Measurements from ENCODE around the gene CAPN10.

Gene CAPN10

DNA sequence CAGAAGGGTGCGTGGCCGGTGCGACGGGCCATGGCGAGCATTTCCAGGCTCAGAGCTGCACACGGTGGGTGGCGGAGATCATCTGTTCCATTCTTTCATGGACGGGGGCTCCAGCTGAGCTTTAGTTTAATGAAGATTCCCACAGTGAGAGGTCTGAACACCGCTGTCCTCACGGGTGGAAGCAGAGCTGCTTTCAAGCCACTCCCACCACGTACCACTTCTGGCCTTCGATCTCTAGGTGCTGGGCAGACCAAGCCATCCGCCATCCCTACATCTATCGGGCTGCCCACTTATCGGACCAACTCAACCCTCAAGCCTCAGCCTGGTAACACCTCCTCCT is 57.2 kb downstream of the CAPN10 start:
- H2BK12ac ChIP-seq (ENCODE audit: low read length) = no peak overlapping the region
- no peak overlapping the region for H4K8ac ChIP-seq (ENCODE audit: low read depth, low read length)
- H3K14ac ChIP-seq (ENCODE audit: low read length) = no peak overlapping the region
- H2AK5ac ChIP-seq (ENCODE audit: low read depth, low read length) = peak overlapping the region; percentile 49
- WGBS, 2 donors (ENCODE audit: extremely low coverage in 2 of 2, insufficient read length in 2 of 2, insufficient replicate concordance in 1 of 2) = no CpG with 5 or more reads among the region's 15 CpGs
- no peak overlapping the region for H3K4me3 ChIP-seq (ENCODE audit: low read length in 2 of 2)
- H3K27me3 ChIP-seq (ENCODE audit: control insufficient read depth in 3 of 3, insufficient read depth in 3 of 3, low read depth in 1 of 3, low read length in 3 of 3) = peaks cover 0 to 33% (median 0%) of the 10 kb centered on the region in 3 experiments
- H2AFZ ChIP-seq (ENCODE audit: low read length) = no peak overlapping the region
- no peak for DNase-seq (ENCODE audit: low spot score)
- no peak overlapping the region for H2BK120ac ChIP-seq (ENCODE audit: low read depth, low read length)
- H3K4me1 ChIP-seq (ENCODE audit: control insufficient read depth in 2 of 2, insufficient read depth in 1 of 2, low read depth in 1 of 2, low read length in 2 of 2) = peaks cover 4 to 9% of the 10 kb centered on the region in 2 donors
- no peak overlapping the region for H3K4ac ChIP-seq (ENCODE audit: low read length)
- no peak overlapping the region for H3K23ac ChIP-seq (ENCODE audit: low read depth, low read length, poor library complexity)
- no peak overlapping the region for H3K27ac ChIP-seq (replicated peaks; ENCODE audit: low read length)
- H2BK5ac ChIP-seq (ENCODE audit: low read length) = peak overlapping the region; percentile 79
- no peak overlapping the region for H3K4me2 ChIP-seq (ENCODE audit: insufficient read depth, low read length, poor library complexity, severe bottlenecking)
- no peaks in the 10 kb centered on the region for H3K9me3 ChIP-seq (replicated peaks in 1 of 2; ENCODE audit: control insufficient read depth in 2 of 2, insufficient read depth in 1 of 2, low read depth in 1 of 2, low read length in 2 of 2)
- no peak overlapping the region for H3K18ac ChIP-seq (ENCODE audit: low read length)
- peak overlapping the region; percentile 14 for H2BK15ac ChIP-seq (ENCODE audit: low read length)
- H3K79me1 ChIP-seq (ENCODE audit: low read depth, low read length) = peaks cover 3% of the 10 kb centered on the region
- H3K36me3 ChIP-seq (replicated peaks in 1 of 2; ENCODE audit: control insufficient read depth in 2 of 2, insufficient read depth in 2 of 2, low read length in 2 of 2) = no peaks in the 10 kb centered on the region
- peak overlapping the region; percentile 63 for H3K9ac ChIP-seq (ENCODE audit: low read depth, low read length, poor library complexity)
- H4K91ac ChIP-seq (ENCODE audit: low read depth, low read length, poor library complexity) = no peak overlapping the region

DNA sequence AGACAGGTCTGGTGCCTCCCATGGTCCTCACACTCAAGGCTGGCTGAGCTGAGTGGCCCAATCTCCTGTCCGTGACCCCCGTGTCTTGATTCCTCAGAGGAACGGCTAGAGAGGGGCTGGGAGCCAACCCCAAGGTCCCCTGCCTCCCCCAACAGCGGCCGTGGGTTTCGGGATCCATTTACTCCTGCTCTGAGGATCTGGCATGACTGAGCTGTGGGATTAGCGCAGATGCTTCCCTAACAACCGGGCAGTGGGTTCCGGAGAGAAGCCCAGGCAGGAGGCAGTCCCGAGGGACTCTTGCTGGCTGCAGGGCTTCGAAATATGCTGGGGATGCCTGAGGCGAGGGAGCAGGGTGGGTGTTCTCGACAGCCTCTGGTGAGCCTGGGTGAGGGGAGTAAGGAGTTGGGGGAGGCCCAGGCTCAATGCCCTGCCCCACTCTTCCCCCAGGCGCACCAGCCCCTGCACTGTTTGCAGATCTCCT is 57.7 kb downstream of the CAPN10 start:
- H3K36me3 ChIP-seq (replicated peaks in 1 of 2; ENCODE audit: control insufficient read depth in 2 of 2, insufficient read depth in 2 of 2, low read length in 2 of 2) = no peaks in the 10 kb centered on the region
- no peak overlapping the region for H2BK15ac ChIP-seq (ENCODE audit: low read length)
- no peaks in the 10 kb centered on the region for H3K9me3 ChIP-seq (replicated peaks in 1 of 2; ENCODE audit: control insufficient read depth in 2 of 2, insufficient read depth in 1 of 2, low read depth in 1 of 2, low read length in 2 of 2)
- H2BK5ac ChIP-seq (ENCODE audit: low read length) = peak overlapping the region; percentile 79
- H3K4ac ChIP-seq (ENCODE audit: low read length) = no peak overlapping the region
- H3K9ac ChIP-seq (ENCODE audit: low read depth, low read length, poor library complexity) = no peak overlapping the region
- H3K27ac ChIP-seq (replicated peaks; ENCODE audit: low read length) = no peak overlapping the region
- H3K4me3 ChIP-seq (ENCODE audit: low read length in 2 of 2) = no peak overlapping the region
- peaks cover 0 to 34% (median 0%) of the 10 kb centered on the region in 3 experiments for H3K27me3 ChIP-seq (ENCODE audit: control insufficient read depth in 3 of 3, insufficient read depth in 3 of 3, low read depth in 1 of 3, low read length in 3 of 3)
- H2BK120ac ChIP-seq (ENCODE audit: low read depth, low read length) = no peak overlapping the region
- no peak overlapping the region for H4K8ac ChIP-seq (ENCODE audit: low read depth, low read length)
- no peak overlapping the region for H2AFZ ChIP-seq (ENCODE audit: low read length)
- WGBS, 2 donors (ENCODE audit: extremely low coverage in 2 of 2, insufficient read length in 2 of 2, insufficient replicate concordance in 1 of 2) = no CpG with 5 or more reads among the region's 14 CpGs
- peaks cover 3% of the 10 kb centered on the region for H3K79me1 ChIP-seq (ENCODE audit: low read depth, low read length)
- no peak for DNase-seq (ENCODE audit: low spot score)
- peak overlapping the region; percentile 75 for H2BK12ac ChIP-seq (ENCODE audit: low read length)
- no peak overlapping the region for H4K91ac ChIP-seq (ENCODE audit: low read depth, low read length, poor library complexity)
- no peak overlapping the region for H3K4me2 ChIP-seq (ENCODE audit: insufficient read depth, low read length, poor library complexity, severe bottlenecking)
- H3K18ac ChIP-seq (ENCODE audit: low read length) = no peak overlapping the region
- H3K23ac ChIP-seq (ENCODE audit: low read depth, low read length, poor library complexity) = no peak overlapping the region
- H3K14ac ChIP-seq (ENCODE audit: low read length) = no peak overlapping the region
- H2AK5ac ChIP-seq (ENCODE audit: low read depth, low read length) = peak overlapping the region; percentile 15
- H3K4me1 ChIP-seq (ENCODE audit: control insufficient read depth in 2 of 2, insufficient read depth in 1 of 2, low read depth in 1 of 2, low read length in 2 of 2) = peaks cover 4 to 11% of the 10 kb centered on the region in 2 donors

DNA sequence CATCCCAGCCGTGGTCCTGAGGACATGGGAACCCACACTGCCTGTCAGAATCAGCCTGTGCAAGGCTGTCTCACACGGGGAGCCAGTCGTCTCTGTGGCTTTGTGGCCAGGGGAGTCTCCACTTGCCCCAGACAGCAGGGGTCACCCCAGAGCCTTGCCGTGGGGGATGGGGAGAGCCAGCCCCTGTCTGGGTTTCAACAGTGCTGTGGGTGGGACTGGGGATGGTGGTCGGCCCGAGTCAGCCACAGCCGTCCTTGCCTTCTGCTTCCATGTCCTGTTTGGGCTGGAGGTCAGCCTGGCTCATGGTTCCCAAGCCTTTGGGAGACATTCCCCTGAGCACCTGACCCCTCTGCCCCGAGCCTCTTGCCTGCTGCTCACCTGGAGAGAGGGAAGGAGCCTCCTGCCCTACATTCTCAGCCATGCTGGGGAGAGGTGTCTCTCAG is 58.3 kb downstream of the CAPN10 start:
- H4K8ac ChIP-seq (ENCODE audit: low read depth, low read length) = peak overlapping the region; percentile 17
- no peak overlapping the region for H3K27ac ChIP-seq (replicated peaks; ENCODE audit: low read length)
- peak overlapping the region; percentile 68 for H2AK5ac ChIP-seq (ENCODE audit: low read depth, low read length)
- peaks cover 0 to 41% (median 0%) of the 10 kb centered on the region in 3 experiments for H3K27me3 ChIP-seq (ENCODE audit: control insufficient read depth in 3 of 3, insufficient read depth in 3 of 3, low read depth in 1 of 3, low read length in 3 of 3)
- H3K4me1 ChIP-seq (ENCODE audit: control insufficient read depth in 2 of 2, insufficient read depth in 1 of 2, low read depth in 1 of 2, low read length in 2 of 2) = peaks cover 4 to 11% of the 10 kb centered on the region in 2 donors
- no peak overlapping the region for H3K4me2 ChIP-seq (ENCODE audit: insufficient read depth, low read length, poor library complexity, severe bottlenecking)
- H3K36me3 ChIP-seq (replicated peaks in 1 of 2; ENCODE audit: control insufficient read depth in 2 of 2, insufficient read depth in 2 of 2, low read length in 2 of 2) = no peaks in the 10 kb centered on the region
- no peak overlapping the region for H4K91ac ChIP-seq (ENCODE audit: low read depth, low read length, poor library complexity)
- H3K23ac ChIP-seq (ENCODE audit: low read depth, low read length, poor library complexity) = no peak overlapping the region
- no peak overlapping the region for H2BK120ac ChIP-seq (ENCODE audit: low read depth, low read length)
- no peaks in the 10 kb centered on the region for H3K9me3 ChIP-seq (replicated peaks in 1 of 2; ENCODE audit: control insufficient read depth in 2 of 2, insufficient read depth in 1 of 2, low read depth in 1 of 2, low read length in 2 of 2)
- H3K18ac ChIP-seq (ENCODE audit: low read length) = peak overlapping the region; percentile 64
- H3K9ac ChIP-seq (ENCODE audit: low read depth, low read length, poor library complexity) = peak overlapping the region; percentile 44
- no peak for DNase-seq (ENCODE audit: low spot score)
- H3K79me1 ChIP-seq (ENCODE audit: low read depth, low read length) = peaks cover 3% of the 10 kb centered on the region
- H2BK5ac ChIP-seq (ENCODE audit: low read length) = no peak overlapping the region
- H3K14ac ChIP-seq (ENCODE audit: low read length) = peak overlapping the region; percentile 38
- WGBS, 2 donors (ENCODE audit: extremely low coverage in 2 of 2, insufficient read length in 2 of 2, insufficient replicate concordance in 1 of 2) = no CpG with 5 or more reads among the region's 8 CpGs
- H2BK12ac ChIP-seq (ENCODE audit: low read length) = peak overlapping the region; percentile 75
- H3K4ac ChIP-seq (ENCODE audit: low read length) = no peak overlapping the region
- peak overlapping the region; percentile 71 for H2BK15ac ChIP-seq (ENCODE audit: low read length)
- no peak overlapping the region for H2AFZ ChIP-seq (ENCODE audit: low read length)
- no peak overlapping the region for H3K4me3 ChIP-seq (ENCODE audit: low read length in 2 of 2)

DNA sequence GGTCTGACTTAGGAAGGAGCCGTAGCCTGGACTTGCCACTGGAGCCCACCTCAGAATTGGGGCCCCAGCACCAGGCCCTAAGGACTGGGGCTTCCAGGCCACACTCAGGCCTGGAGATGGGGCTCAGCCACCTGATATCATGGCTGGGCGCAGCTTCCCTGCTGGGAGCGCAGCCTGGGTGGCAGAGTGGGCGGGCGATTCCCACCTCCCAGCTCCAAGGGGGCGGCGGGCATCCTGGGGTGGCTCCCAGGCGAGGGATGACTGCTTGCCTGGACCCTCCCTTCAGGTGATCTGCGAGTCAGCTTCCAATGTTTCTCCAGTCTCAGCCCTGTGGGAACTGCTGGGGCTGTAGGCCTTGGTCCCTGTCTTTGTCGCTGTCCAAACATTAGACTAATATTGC is 58.8 kb downstream of the CAPN10 start:
- H2AFZ ChIP-seq (ENCODE audit: low read length) = no peak overlapping the region
- no peak overlapping the region for H3K9ac ChIP-seq (ENCODE audit: low read depth, low read length, poor library complexity)
- H4K8ac ChIP-seq (ENCODE audit: low read depth, low read length) = no peak overlapping the region
- H3K4me3 ChIP-seq (ENCODE audit: low read length in 2 of 2) = no peak overlapping the region
- peaks cover 0 to 45% (median 0%) of the 10 kb centered on the region in 3 experiments for H3K27me3 ChIP-seq (ENCODE audit: control insufficient read depth in 3 of 3, insufficient read depth in 3 of 3, low read depth in 1 of 3, low read length in 3 of 3)
- no peak overlapping the region for H3K4ac ChIP-seq (ENCODE audit: low read length)
- no peak overlapping the region for H3K27ac ChIP-seq (replicated peaks; ENCODE audit: low read length)
- no CpG with 5 or more reads among the region's 10 CpGs for WGBS, 2 donors (ENCODE audit: extremely low coverage in 2 of 2, insufficient read length in 2 of 2, insufficient replicate concordance in 1 of 2)
- no peak overlapping the region for H3K4me2 ChIP-seq (ENCODE audit: insufficient read depth, low read length, poor library complexity, severe bottlenecking)
- H3K36me3 ChIP-seq (replicated peaks in 1 of 2; ENCODE audit: control insufficient read depth in 2 of 2, insufficient read depth in 2 of 2, low read length in 2 of 2) = no peaks in the 10 kb centered on the region
- DNase-seq (ENCODE audit: low spot score) = no peak
- no peak overlapping the region for H2BK15ac ChIP-seq (ENCODE audit: low read length)
- H2BK12ac ChIP-seq (ENCODE audit: low read length) = no peak overlapping the region
- H3K79me1 ChIP-seq (ENCODE audit: low read depth, low read length) = peaks cover 3% of the 10 kb centered on the region
- no peak overlapping the region for H3K18ac ChIP-seq (ENCODE audit: low read length)
- no peak overlapping the region for H3K14ac ChIP-seq (ENCODE audit: low read length)
- no peak overlapping the region for H3K23ac ChIP-seq (ENCODE audit: low read depth, low read length, poor library complexity)
- H2AK5ac ChIP-seq (ENCODE audit: low read depth, low read length) = no peak overlapping the region
- H4K91ac ChIP-seq (ENCODE audit: low read depth, low read length, poor library complexity) = no peak overlapping the region
- peaks cover 4 to 11% of the 10 kb centered on the region in 2 donors for H3K4me1 ChIP-seq (ENCODE audit: control insufficient read depth in 2 of 2, insufficient read depth in 1 of 2, low read depth in 1 of 2, low read length in 2 of 2)
- H2BK120ac ChIP-seq (ENCODE audit: low read depth, low read length) = no peak overlapping the region
- H3K9me3 ChIP-seq (replicated peaks in 1 of 2; ENCODE audit: control insufficient read depth in 2 of 2, insufficient read depth in 1 of 2, low read depth in 1 of 2, low read length in 2 of 2) = no peaks in the 10 kb centered on the region
- no peak overlapping the region for H2BK5ac ChIP-seq (ENCODE audit: low read length)

All from neuronal stem cell (in vitro differentiated cells).